Astrocyte (in vitro differentiated cells and primary cell): Measurements from ENCODE around the gene FRMD4A. TPM values are rescaled to one million over a fixed set of nuclear protein-coding genes. Genes with fewer than 3 reads are reported as not detected.

Experiments used
- DNase-seq: peaks from one replicate; pipeline ENCODE4 v3.0.0-alpha.2; 2010; ENCODE audit warnings: low read depth
- FAIRE-seq: peaks from 2 replicates; lab custom pipeline; 2011; peaks lifted over from hg19 to GRCh38; lab: Jason Lieb, UNC
- H2AFZ ChIP-seq: 2 replicates; pipeline ENCODE4 v1.6.0; 2012; ENCODE audit warnings: low read depth, low read length, inconsistent platforms
- H3K27ac ChIP-seq: 2 replicates; pipeline ENCODE4 v1.5.1; 2011; ENCODE audit warnings: low read depth, low read length, inconsistent platforms
- H3K27me3 ChIP-seq: 2 replicates; pipeline ENCODE4 v1.6.0; 2011; ENCODE audit warnings: low read length, inconsistent platforms; ENCODE audit not compliant: insufficient read depth
- H3K36me3 ChIP-seq: 2 replicates; pipeline ENCODE4 v1.5.1; 2011; ENCODE audit warnings: low read length, inconsistent platforms; ENCODE audit not compliant: insufficient read depth
- H3K4me1 ChIP-seq: 2 replicates; pipeline ENCODE4 v1.5.1; 2011; ENCODE audit warnings: low read length, inconsistent platforms; ENCODE audit not compliant: insufficient read depth
- H3K4me2 ChIP-seq: 2 replicates; pipeline ENCODE4 v1.6.0; 2012; ENCODE audit warnings: low read length, inconsistent platforms
- H3K4me3 ChIP-seq: 2 replicates; pipeline ENCODE4 v1.5.1; 2011; ENCODE audit warnings: low read depth, mild to moderate bottlenecking, low read length, inconsistent platforms; ENCODE audit not compliant: insufficient read depth
- H3K79me2 ChIP-seq: 2 replicates; pipeline ENCODE4 v1.6.0; 2012; ENCODE audit warnings: mild to moderate bottlenecking, low read length, inconsistent platforms; ENCODE audit not compliant: insufficient read depth
- H3K9ac ChIP-seq: 2 replicates; pipeline ENCODE4 v1.6.0; 2012; ENCODE audit warnings: mild to moderate bottlenecking, low read length, inconsistent platforms
- H3K9me3 ChIP-seq: 2 replicates; pipeline ENCODE4 v1.5.1; 2012; ENCODE audit warnings: low read depth, mild to moderate bottlenecking, low read length, inconsistent platforms; ENCODE audit not compliant: insufficient read depth
- H4K20me1 ChIP-seq: 2 replicates; pipeline ENCODE4 v1.6.0; 2012; ENCODE audit warnings: low read length, inconsistent platforms; ENCODE audit not compliant: insufficient read depth
- H3K27ac Mint-ChIP-seq: one replicate; pipeline ENCODE4 v1.8.0; 2021; ENCODE audit warnings: mild to moderate bottlenecking, mixed read lengths; ENCODE audit not compliant: unreplicated experiment
- H3K27me3 Mint-ChIP-seq: one replicate; pipeline ENCODE4 v1.8.0; 2021; ENCODE audit warnings: low read depth, mixed read lengths; ENCODE audit not compliant: unreplicated experiment
- H3K36me3 Mint-ChIP-seq: one replicate; pipeline ENCODE4 v1.8.0; 2021; ENCODE audit warnings: low read depth, mixed read lengths; ENCODE audit not compliant: unreplicated experiment
- H3K4me1 Mint-ChIP-seq: one replicate; pipeline ENCODE4 v1.8.0; 2021; ENCODE audit warnings: low read depth, mixed read lengths; ENCODE audit not compliant: unreplicated experiment
- H3K4me3 Mint-ChIP-seq: one replicate; pipeline ENCODE4 v1.8.0; 2021; ENCODE audit warnings: mild to moderate bottlenecking, moderate library complexity, mixed read lengths; ENCODE audit not compliant: unreplicated experiment
- H3K9me3 Mint-ChIP-seq: one replicate; pipeline ENCODE4 v1.8.0; 2021; ENCODE audit warnings: mild to moderate bottlenecking, mixed read lengths; ENCODE audit not compliant: unreplicated experiment
- EZH2 ChIP-seq: IDR thresholded peaks from 2 replicates; pipeline ENCODE4 v1.6.1; 2012; ENCODE audit warnings: mild to moderate bottlenecking, low read length, inconsistent platforms; ENCODE audit not compliant: insufficient read depth
- total RNA-seq: library from RNA; stranded (reverse); gene quantifications from 2 replicates; pipeline ENCODE4 v1.2.1, GENCODE V29; 2021
- TF ChIP-seq, protein P1 (sequence below): IDR thresholded peaks from 2 replicates; pipeline ENCODE4 v1.5.1; 2011; ENCODE audit warnings: low read depth, mild to moderate bottlenecking, inconsistent platforms, low read length, moderate library complexity; ENCODE audit not compliant: insufficient read depth

Gene FRMD4A
- total RNA-seq, 1 donor from 2014 or later, result 82.5 TPM

GRCh38 chr10:13848520-13849445, 481.9 kb downstream of the FRMD4A start:
- peaks cover 18% of the 10 kb centered on the region for H3K4me1 ChIP-seq
- H3K27me3 ChIP-seq, result no peaks in the 10 kb centered on the region
- peaks cover 84% of the 10 kb centered on the region for H3K79me2 ChIP-seq
- Mint-ChIP-seq H3K9me3 (peaks cover 3% of the 10 kb centered on the region), H3K4me3 (no peak overlapping the region), H3K27ac (no peak overlapping the region), H3K4me1 (peaks cover 19% of the 10 kb centered on the region), H3K36me3 (peaks cover 1% of the 10 kb centered on the region), H3K27me3 (no peaks in the 10 kb centered on the region)
- H3K4me3 ChIP-seq, result no peak overlapping the region
- TF ChIP-seq, protein P1, sequence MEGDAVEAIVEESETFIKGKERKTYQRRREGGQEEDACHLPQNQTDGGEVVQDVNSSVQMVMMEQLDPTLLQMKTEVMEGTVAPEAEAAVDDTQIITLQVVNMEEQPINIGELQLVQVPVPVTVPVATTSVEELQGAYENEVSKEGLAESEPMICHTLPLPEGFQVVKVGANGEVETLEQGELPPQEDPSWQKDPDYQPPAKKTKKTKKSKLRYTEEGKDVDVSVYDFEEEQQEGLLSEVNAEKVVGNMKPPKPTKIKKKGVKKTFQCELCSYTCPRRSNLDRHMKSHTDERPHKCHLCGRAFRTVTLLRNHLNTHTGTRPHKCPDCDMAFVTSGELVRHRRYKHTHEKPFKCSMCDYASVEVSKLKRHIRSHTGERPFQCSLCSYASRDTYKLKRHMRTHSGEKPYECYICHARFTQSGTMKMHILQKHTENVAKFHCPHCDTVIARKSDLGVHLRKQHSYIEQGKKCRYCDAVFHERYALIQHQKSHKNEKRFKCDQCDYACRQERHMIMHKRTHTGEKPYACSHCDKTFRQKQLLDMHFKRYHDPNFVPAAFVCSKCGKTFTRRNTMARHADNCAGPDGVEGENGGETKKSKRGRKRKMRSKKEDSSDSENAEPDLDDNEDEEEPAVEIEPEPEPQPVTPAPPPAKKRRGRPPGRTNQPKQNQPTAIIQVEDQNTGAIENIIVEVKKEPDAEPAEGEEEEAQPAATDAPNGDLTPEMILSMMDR, result no peak
- peaks cover 5% of the 10 kb centered on the region for H4K20me1 ChIP-seq
- FAIRE-seq (no peak), DNase-seq (no peak)
- peaks cover 6% of the 10 kb centered on the region for H3K36me3 ChIP-seq
- no peak overlapping the region for H3K9ac ChIP-seq
- no peak overlapping the region for H3K27ac ChIP-seq
- H3K4me2 ChIP-seq, result no peak overlapping the region
- no peaks in the 10 kb centered on the region for H3K9me3 ChIP-seq
- H2AFZ ChIP-seq, result no peak overlapping the region

- H3K4me1 Mint-ChIP-seq, result peaks cover 29% of the 10 kb centered on the region
- Histone ChIP-seq H3K27ac (no peak overlapping the region), H3K4me2 (no peak overlapping the region), H3K4me1 (peaks cover 10% of the 10 kb centered on the region), H3K36me3 (peaks cover 6% of the 10 kb centered on the region), H3K79me2 (peaks cover 87% of the 10 kb centered on the region), H2AFZ (no peak overlapping the region), H3K9ac (no peak overlapping the region), H3K9me3 (no peaks in the 10 kb centered on the region), H4K20me1 (peaks cover 5% of the 10 kb centered on the region), H3K27me3 (no peaks in the 10 kb centered on the region), H3K4me3 (no peak overlapping the region)
- no peak for FAIRE-seq
- no peaks in the 10 kb centered on the region for H3K27me3 Mint-ChIP-seq
- no peak for TF ChIP-seq EZH2
- TF ChIP-seq, protein P1, result no peak
- no peak overlapping the region for H3K4me3 Mint-ChIP-seq
- no peak overlapping the region for H3K27ac Mint-ChIP-seq
- DNase-seq, result no peak
- peaks cover 4% of the 10 kb centered on the region for H3K36me3 Mint-ChIP-seq
- H3K9me3 Mint-ChIP-seq, result peaks cover 3% of the 10 kb centered on the region
These were observed 483.5 kb downstream of the FRMD4A start for GRCh38 chr10:13847201-13847631.

GRCh38 chr10:13845897-13846296, 484.8 kb downstream of the FRMD4A start:
- Mint-ChIP-seq H3K27me3 (no peaks in the 10 kb centered on the region), H3K9me3 (peaks cover 3% of the 10 kb centered on the region), H3K36me3 (peaks cover 4% of the 10 kb centered on the region), H3K4me1 (peaks cover 36% of the 10 kb centered on the region), H3K4me3 (no peak overlapping the region), H3K27ac (no peak overlapping the region)
- Histone ChIP-seq H3K36me3 (peaks cover 6% of the 10 kb centered on the region), H3K9ac (no peak overlapping the region), H3K9me3 (no peaks in the 10 kb centered on the region), H3K4me3 (no peak overlapping the region), H3K27me3 (no peaks in the 10 kb centered on the region), H3K4me2 (no peak overlapping the region), H3K27ac (peak overlapping the region; percentile 63), H3K4me1 (peaks cover 10% of the 10 kb centered on the region), H3K79me2 (peaks cover 90% of the 10 kb centered on the region), H2AFZ (no peak overlapping the region), H4K20me1 (peaks cover 5% of the 10 kb centered on the region)
- no peak for TF ChIP-seq EZH2
- TF ChIP-seq, protein P1, result no peak
- DNase-seq (no peak), FAIRE-seq (no peak)
